HG03064 (cell line): ENCODE data around the gene VSIG4.
A peak's percentile ranks its signal among the peaks of the same experiment; 100 is the strongest.
"Not testable (repeated sequence)": the region's sequence is repeated elsewhere in the genome, so short reads cannot be mapped to it uniquely, and the experiment has no call there.

Experiments used
- ATAC-seq: cut with Tn5 transposase; IDR thresholded peaks from one replicate; pipeline ENCODE4 v1.9.1; 2021; ENCODE audit warnings: low read depth; ENCODE audit not compliant: unreplicated experiment

Gene VSIG4, protein sequence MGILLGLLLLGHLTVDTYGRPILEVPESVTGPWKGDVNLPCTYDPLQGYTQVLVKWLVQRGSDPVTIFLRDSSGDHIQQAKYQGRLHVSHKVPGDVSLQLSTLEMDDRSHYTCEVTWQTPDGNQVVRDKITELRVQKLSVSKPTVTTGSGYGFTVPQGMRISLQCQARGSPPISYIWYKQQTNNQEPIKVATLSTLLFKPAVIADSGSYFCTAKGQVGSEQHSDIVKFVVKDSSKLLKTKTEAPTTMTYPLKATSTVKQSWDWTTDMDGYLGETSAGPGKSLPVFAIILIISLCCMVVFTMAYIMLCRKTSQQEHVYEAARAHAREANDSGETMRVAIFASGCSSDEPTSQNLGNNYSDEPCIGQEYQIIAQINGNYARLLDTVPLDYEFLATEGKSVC

DNA sequence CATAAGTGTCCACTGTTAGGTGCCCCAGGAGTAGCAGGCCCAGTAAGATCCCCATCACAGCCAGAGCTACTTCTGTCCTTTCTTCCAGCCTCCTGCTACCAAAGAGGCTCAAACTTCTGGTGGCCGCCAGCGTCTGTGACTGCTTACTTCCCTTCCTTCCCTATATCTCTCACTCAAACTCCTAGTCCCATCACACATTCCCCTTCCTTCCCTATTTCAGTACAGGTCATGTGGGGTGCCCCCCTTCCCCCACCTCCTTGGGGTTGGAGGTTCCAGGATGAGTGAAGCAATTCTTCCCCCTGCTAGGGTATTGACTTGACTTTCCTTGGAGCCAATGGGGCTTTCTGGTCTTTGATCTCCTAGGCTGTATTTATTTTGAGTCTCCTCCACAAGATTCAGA lies at the start of gene VSIG4:
Gene VSIG4 (minus strand): TSS at position 137 of the 400 bp plus-strand sequence. CDS start 82 bp downstream, at position 55.
- ATAC-seq, result no peak

DNA sequence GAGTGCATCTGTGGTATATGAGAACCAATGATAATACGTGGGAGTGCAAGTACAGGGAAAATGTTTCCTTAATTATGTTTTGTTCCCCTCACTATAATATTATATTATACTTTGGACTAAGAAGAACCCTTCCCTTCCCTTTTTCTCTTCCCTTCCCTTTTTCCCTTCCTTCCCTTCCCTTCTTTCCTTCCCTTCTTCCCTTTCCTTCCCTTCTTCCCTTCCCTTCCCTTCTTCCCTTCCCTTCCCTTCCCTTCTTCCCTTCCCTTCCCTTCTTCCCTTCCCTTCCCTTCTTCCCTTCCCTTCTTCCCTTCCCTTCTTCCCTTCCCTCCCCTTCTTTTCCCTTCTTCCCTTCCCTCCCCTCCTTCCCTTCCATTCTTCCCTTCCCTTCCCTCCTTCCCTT lies 36.9 kb upstream of the VSIG4 start:
- ATAC-seq, result no peak

DNA sequence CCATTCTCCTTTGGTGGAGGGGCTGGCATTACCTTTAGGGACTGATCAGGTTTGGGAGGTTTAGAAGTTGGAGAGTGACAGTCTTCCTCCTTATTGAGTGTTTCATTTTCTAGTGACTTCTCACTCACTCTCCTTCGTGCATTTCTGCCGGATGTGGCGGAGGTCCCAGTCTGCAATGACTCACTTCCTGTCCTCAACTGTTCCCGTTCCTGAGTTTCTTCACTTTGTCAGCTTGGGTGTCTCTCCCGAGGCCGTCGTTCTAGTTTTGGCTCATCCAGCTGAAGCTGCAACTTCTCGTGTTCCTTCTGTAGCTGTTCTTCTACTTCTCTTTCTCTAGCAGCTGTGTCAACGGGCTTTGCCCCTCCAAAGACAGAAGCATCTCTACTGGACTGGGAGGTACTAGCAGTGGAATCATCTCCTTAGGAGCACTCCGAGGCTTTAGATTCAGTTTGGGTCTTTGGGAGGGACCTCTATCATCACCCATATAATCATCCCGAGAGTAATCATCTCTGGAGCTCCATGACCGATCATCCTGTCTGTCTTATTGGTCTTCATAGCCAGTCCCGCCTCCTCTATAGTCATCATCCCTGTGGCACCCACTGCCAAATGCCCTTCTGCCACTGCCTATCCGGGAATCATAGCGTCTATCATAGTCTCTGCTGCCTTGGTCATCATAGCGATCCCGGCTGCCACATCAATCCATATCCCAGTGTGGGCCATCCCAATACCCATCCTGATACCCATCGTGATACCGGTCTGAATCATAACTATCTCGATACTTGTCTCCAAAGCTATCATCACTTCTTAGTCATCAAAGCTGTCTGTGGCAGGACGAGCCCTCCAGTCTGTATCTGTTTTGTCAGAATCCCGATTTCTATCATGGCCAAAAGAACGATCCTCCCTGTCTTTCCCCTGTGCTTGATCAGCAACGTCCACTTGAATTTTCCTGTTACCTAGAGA lies 35.3 kb upstream of the VSIG4 start:
- no peak for ATAC-seq

DNA sequence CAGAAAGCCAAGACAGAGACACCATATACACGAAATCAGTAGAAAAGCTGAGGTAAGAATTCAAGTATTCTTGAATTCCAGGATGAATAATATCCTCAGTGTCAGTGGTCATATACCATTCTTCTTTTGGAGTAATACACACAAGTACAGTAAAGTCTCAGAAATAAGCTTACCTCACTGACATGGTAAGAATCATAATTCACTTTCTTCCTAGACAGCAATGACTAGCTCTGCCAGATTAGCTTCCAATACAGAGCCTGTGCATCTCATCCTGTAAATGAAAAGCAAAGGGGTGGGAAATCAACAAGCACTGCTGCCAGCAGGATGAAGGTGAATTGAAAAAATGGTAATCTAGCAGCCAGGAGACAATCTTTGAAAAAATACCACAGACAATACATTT lies 31.2 kb upstream of the VSIG4 start:
- ATAC-seq, result no peak

DNA sequence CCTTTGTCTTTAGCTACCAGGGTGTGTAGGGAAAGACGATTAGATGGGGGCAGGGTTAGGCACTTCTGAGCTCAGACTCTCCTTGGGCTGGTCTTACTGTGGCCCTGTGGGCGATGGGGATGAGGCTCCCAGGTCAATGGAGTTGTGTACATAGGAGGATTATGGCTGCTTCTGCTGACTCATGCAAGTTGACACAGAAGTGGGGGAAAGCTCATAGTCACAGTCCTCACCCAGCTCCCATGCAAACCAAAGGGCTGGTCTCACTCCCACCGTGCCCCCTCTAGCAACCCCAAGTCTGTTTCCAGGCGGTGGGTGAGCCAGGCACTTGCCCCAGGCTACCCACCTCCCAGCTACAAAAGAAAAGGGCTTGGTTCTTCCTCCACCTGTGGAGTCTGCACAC lies 24.4 kb upstream of the VSIG4 start:
- no peak for ATAC-seq

DNA sequence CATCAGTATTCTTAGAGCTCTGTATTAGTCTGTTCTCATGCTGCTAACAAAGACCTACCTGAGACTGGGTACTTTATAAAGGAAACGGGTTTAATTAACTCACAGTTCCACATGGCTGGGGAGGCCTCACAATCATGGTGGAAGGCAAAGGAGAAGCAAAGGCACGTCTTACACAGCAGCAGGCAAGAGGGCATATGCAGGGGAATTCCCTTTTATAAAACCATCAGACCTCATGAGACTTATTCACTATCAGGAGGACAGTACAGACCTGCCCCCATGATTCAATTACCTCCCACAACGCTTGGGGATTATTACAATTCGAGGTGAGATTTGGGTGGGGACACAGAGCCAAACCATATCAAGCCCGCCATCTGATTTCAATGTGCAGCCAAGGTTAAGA lies 17.1 kb upstream of the VSIG4 start:
- not testable (repeated sequence) for ATAC-seq

DNA sequence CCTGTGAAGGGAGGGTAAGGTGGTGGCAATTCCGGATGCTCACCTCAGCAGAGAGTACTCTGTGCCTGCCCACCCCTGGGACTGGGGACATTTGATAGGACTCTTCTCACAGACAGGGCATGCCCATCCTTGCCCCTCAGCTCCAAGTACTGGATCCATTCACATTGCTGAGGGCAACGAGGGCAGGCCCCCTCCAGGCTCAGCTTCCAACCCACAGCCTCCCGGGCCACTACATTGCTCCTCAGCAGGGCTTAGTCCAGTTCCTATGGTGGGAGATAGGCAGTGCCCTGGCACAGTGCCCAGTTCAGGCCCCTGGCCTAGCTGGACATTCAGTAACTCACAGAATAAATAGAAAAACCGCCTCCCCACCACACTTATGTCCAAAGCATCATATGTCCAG lies 15.1 kb upstream of the VSIG4 start:
- ATAC-seq, result no peak

DNA sequence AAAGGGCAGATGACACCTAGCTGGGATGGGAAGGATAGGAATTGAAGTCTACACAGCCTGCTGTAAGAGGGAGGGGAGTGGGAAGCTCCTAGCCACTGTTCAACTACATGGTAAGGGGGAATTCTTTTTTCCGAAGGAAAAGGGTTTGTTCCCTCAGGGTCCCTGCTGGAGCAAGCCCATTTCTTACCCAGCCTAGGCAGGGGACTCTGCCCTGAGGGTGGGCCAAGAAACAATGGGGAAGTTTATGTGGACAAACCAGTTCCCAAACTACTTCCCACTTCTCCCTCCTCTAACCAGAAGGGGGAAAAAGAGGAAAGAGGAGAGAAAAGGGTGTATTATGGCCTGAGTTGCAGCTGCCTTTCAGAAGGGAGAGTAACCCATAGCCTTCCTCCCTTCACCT lies 13.5 kb upstream of the VSIG4 start:
- no peak for ATAC-seq

DNA sequence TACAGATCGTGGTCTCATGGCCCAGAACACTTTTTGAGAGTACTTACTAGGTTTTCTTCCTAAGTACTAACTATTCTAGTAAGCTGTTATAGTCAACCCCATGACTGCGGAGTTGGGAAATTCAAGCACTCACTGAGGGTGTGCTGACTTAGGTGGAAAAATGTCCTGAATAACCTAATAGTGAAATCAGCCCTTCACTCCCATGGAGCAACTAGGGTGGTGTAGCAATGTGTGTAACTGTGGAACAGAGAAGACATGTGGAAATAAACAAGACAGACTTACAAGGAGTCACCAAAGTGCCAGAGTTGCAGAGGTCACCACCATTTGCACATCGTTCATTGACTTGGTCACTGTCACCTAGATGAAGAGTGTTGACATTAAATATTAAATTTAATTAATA lies 12.1 kb upstream of the VSIG4 start:
- no peak for ATAC-seq

DNA sequence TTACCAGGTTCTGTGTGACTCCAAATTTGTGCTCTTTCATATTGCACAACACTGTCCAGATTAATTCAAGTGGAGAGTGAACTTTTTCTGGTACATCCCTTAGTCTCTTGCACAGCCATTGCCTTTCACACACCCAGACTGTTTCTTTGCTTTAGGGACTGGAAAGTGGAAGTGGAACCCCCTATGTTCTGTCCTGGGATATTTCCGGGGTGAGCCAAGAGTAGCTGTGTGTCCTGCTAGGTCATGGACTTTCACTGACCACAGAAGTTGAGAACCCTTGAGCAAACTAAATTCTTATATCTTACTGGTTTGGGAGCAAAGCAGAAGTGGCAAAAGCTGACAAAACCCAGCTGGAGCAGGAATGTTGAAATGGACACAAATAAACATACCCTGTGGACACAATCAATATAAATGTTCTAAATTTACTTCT lies 10.3 kb upstream of the VSIG4 start:
- ATAC-seq, result no peak

DNA sequence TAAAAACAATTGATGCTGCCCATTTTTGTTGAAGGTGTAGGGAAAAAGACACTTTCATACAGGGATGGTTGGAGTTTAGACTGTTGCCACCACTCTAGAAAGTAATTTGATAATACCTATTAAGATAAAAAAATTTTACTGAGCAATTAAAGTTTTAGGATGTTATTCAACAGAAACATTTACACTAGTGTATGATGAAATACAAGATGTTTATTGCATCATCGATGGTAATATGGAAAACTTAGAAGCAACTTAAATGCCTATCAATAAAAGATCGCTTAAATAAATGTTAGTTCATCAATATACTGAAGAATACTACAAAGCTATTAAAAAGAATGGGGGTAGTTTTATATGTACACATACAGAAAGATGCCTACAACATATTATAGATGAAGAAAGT lies 9.2 kb upstream of the VSIG4 start:
- no peak for ATAC-seq

DNA sequence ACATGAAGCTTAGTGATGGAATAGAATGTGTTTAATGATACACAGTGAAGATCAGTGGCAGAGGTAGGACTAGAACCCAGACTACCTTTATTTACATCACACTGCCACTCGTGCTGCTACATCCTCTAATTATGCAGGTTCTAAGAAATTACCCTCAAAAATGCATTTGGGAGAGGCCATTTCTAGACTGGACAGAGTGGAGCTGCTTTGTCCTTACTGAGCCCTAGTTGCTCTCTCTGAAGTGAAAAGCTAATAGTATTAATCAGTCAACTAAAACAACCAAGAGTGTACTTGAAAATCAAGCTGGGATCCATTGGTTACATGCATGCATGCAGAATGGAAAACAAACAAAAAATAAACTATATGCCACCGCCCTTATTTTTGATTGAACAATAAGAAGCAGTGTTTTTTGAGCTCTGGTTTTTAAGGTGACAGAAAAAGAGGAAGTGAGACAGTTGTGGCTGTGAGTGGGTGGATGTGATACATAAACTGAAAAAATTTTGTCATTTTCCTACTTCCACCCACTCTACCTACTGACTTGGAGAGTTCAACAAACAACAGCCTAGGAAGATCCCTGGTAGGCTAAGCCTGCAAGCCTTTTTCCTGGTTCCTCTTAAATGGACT lies 6.8 kb upstream of the VSIG4 start:
- ATAC-seq, result peak; percentile 71

DNA sequence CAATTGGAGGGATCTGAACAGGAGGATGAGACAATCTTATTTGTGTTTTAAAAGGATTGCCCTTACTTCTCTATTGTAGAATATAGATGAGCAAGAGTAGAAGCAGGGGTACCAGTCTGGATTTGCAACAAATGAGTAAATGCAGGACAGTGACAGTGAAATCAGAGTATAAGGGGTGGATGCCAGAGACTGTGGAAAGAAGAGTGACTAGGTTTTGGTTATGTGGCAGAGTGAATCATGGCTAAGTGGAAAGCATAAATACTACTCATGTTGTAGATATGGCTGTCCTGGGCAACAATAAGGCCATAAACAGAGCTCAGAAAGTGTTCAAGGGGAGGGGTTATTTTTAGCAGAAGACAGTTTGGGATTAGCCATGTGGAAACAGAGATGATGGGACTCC lies 6.0 kb upstream of the VSIG4 start:
- ATAC-seq, result no peak

DNA sequence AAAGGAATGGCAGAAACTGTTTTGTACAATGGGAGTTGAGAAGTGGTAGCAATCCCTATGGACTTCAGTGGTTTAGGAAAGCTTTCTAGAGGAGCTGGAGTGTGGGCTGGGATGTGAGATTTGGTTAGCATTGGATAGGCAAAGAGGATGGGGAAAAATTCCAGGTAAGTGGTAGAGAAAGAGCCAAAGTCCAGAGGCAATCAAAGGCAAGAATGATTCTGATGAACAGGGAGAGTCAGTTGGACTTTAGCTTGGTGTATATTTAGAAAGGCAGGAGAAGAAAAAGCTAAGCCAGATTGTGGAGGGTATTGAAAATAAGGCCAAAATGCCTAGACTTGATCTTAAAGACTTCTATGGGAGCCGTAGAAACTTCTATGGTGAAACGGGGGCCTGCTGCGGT lies 3.7 kb upstream of the VSIG4 start:
- no peak for ATAC-seq

DNA sequence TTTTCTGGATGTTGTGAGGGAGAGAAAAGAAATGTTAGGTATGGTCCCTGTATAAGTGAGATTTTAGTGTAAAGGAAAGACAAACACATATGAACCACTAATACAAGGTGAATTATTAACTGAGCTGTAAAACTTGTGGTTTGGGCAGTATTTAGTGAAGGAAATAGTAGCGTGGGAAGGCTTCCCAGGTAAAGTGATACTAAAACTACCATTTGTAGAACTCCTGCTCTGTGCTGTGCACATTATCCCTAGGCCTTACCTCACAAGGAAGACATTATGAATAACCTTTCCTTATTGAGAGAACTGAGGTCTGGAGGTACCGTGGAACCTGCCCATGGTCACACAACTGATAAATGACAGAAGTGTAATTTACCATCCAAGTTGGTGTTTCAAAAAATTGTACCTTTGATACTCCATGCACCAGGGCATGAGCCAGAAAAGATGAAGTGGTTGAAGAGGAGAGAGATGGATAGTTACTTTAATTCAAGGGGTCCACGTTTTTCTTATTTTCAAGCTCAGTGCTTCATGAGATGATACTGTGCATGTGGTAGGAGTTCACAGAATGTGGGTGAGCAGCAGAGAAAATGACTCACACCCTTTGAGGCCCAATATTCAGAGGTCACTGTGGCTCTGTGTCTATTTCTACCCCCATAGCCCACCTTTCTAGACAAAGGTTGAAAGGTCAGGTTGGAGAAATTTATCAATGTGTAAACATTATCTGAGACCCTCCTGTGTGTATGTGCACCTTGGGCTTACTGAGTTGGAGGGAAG lies 2.6 kb upstream of the VSIG4 start:
- peak; percentile 45 for ATAC-seq

DNA sequence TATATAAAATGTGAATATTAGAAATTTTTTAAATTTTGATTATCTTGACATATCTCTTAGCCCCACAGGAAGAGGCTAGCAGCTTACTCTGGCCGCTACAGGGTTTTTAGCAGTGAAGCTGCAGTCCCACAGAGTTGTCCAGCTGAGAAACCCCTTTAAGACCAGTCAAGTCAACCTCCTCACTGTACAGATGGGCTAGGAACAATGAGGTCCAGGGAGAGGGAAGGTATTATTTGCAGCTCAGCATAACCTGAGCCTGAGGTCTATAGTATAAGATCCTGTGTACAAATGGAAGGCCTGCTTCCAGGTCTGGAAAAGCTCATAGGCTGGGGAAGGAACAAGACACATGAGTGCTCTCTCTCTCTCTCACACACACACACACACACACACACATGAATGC lies 1.8 kb downstream of the VSIG4 start:
- no peak for ATAC-seq

DNA sequence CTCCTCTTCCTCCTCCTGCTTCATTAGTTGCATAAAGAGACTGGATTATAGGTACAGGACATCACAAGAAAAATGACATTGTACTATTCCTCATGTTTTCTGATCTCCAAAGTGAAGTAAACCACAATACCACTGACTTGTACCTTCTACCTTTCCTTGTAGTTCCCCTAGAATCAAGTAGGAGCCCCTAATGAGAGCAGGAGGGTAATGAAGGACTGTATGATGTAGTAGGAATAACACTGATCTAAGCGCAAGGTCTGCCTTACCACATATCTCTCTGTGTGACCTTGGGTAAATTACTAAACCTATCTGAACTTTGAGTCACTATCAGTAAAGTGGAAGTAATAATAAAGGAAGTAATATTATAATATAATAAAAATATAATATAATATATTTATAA lies 3.6 kb downstream of the VSIG4 start:
- no peak for ATAC-seq

DNA sequence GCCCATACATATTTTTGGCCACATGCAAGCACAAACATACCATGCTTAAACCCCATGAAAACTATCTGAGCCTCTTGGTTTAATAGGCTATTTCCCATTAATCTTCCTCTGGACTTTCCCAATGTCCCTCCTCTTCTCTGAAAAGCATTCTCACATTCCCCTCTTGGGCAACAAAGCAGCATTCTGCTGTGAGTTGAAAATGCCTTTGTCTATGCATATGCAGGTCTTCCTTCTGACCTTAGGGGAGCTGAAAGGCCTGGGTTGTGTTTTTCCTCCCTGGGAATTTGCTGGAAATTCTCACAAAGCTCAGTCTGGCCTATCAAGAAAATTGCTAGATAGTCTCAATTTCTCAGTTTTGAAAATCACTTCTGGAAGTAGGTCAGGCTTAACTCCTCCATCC lies 4.2 kb downstream of the VSIG4 start:
- ATAC-seq, result no peak

DNA sequence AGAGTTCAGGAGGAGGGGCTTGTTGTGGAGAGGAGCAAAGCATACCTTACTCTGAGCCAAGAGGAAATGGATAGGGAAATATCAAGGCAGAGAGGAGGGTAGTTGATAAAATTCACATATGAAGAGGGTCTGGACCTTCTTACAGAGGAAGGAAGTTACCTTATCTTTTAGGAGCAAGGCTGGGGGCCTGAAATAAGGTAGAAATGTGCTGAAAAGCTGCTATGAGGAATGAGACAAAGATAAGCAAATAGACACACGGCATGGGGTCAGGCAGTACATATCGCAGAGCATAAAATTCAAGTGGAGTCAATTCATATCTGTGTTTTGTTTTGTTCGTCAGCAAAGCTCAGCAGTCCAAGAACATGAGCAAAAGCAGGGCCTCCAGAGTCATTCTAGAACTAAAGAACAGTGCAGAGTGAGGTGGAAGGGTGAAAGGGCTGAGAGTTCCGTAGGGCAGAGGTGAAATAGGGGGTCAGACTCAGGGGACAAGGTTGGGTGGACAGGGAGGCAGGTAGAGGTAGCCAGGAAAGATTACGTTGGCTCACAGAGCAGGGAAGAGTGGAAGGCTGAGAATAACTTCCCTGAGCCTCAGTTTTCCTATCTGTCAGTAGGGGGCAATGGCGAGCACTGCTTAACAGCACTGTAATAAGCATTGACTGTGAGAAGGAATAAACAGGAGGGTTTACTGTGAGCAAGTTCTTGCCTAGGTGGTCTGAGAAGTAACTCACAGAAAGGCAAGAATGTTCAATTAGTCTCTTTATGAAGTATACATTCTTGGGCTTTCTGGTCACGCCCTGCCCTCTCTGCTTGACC lies 9.2 kb downstream of the VSIG4 start:
- ATAC-seq, result no peak

DNA sequence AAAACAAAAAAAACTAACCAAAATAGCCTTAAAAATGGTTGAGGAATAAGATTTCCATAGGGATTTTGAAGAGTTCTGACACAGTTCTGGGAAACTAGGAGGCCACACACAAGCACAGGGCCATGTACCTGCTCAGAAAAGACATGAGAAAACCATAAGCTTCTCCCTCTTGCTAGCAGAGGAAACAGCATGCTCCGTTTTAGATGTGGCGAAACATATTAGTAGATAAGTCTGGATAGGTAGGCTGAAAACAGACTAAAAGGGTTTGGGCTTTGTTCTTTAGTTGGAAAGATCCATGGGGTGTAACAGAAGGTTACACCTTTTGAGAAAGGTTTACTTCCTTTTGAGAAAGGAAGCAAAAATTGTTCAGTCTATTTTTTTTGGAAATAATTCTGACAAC lies 10.9 kb downstream of the VSIG4 start:
- no peak for ATAC-seq
